Peyer's patch (tissue), 4 donors: ENCODE measurements around the gene KCNMA1.

Source experiments
- CTCF ChIP-seq, 6 experiments: fragments of 450-650 bp in 4 of 6; fragments of 200-600 bp in 2 of 6; sonication (generic) in 1 of 6; IDR thresholded peaks; one replicate each; pipeline ENCODE4 v1.5.1; 2017 to 2019; ENCODE audit warnings: antibody characterized with exemption in 6 of 6, mild to moderate bottlenecking in 3 of 6, moderate library complexity in 1 of 6
- POLR2A ChIP-seq, 2 donors: fragments of 450-650 bp; IDR thresholded peaks; one replicate each; pipeline ENCODE4 v1.5.1; 2017; ENCODE audit warnings: antibody characterized with exemption in 2 of 2, mild to moderate bottlenecking in 2 of 2, moderate library complexity in 2 of 2

GRCh38 chr10:77318739-77319138, 318.9 kb downstream of the KCNMA1 start:
- TF ChIP-seq CTCF (IDR thresholded peaks at IDR 0.05) (no peak), POLR2A (IDR thresholded peaks at IDR 0.05) (no peak)
